Neural cell (in vitro differentiated cells): ENCODE measurements around the gene TYMP. TPM values are rescaled to one million over a fixed set of nuclear protein-coding genes. Genes with fewer than 3 reads are reported as not detected.

Source experiments
- H2AFZ ChIP-seq: fragments of 200-600, 300-800 bp; sonication (generic), shearing (Covaris generic); 2 replicates; pipeline ENCODE4 v1.6.0; 2014; ENCODE audit warnings: low read depth, mild to moderate bottlenecking, antibody characterized with exemption, low read length, moderate library complexity
- H3F3A ChIP-seq: fragments of 200-600 bp; shearing (Covaris generic); 2 replicates; pipeline ENCODE4 v1.6.1; 2016; ENCODE audit warnings: mild to moderate bottlenecking, moderate library complexity, mixed read lengths, antibody characterized with exemption, low read length; ENCODE audit not compliant: insufficient read depth, poor library complexity, severe bottlenecking
- H3K27ac ChIP-seq: fragments of 200-600, 300-800 bp; sonication (generic), shearing (Covaris generic); 2 replicates; pipeline ENCODE4 v1.5.1; 2014; ENCODE audit warnings: mild to moderate bottlenecking, low read length, moderate library complexity
- H3K27me3 ChIP-seq: fragments of 300-800, 200-600 bp; sonication (generic), shearing (Covaris generic); 2 replicates; pipeline ENCODE4 v1.6.0; 2014; ENCODE audit warnings: mild to moderate bottlenecking, low read depth, low read length, moderate library complexity; ENCODE audit not compliant: insufficient read depth
- H3K36me3 ChIP-seq: fragments of 300-800, 200-600 bp; sonication (generic), shearing (Covaris generic); 2 replicates; pipeline ENCODE4 v1.5.1; 2014; ENCODE audit warnings: mild to moderate bottlenecking, antibody characterized with exemption, low read length, moderate library complexity; ENCODE audit not compliant: insufficient read depth
- H3K4me2 ChIP-seq: fragments of 300-800, 200-600 bp; sonication (generic), shearing (Covaris generic); 2 replicates; pipeline ENCODE4 v1.6.0; 2014; ENCODE audit warnings: mild to moderate bottlenecking, low read length
- H3K4me3 ChIP-seq: fragments of 300-800, 200-600 bp; sonication (generic), shearing (Covaris generic); 2 replicates; pipeline ENCODE4 v1.5.1; 2014; ENCODE audit warnings: mild to moderate bottlenecking, low read length, moderate library complexity
- H3K79me2 ChIP-seq: fragments of 200-600 bp; shearing (Covaris generic); replicated peaks from 2 replicates; pipeline ENCODE4 v1.6.0; 2014; ENCODE audit warnings: mild to moderate bottlenecking, low read length, moderate library complexity; ENCODE audit not compliant: insufficient read depth
- H3K9ac ChIP-seq: fragments of 300-800, 200-600 bp; sonication (generic), shearing (Covaris generic); 2 replicates; pipeline ENCODE4 v1.6.1; 2016; ENCODE audit warnings: mild to moderate bottlenecking, low read length, mixed read lengths
- H3K9me2 ChIP-seq: fragments of 200-600 bp; shearing (Covaris generic); 2 replicates; pipeline ENCODE4 v1.6.1; 2016; ENCODE audit warnings: mild to moderate bottlenecking, low read length, mixed read lengths; ENCODE audit not compliant: insufficient read depth
- H3K9me3 ChIP-seq: fragments of 200-600, 300-800 bp; sonication (generic), shearing (Covaris generic); 2 replicates; pipeline ENCODE4 v1.6.1; 2016; ENCODE audit warnings: mild to moderate bottlenecking, mixed run types, low read length, moderate library complexity, mixed read lengths
- H4K20me1 ChIP-seq: fragments of 200-600 bp; shearing (Covaris generic); 2 replicates; pipeline ENCODE4 v1.6.1; 2016; ENCODE audit warnings: mild to moderate bottlenecking, mixed run types; ENCODE audit not compliant: insufficient read depth
- EP300 ChIP-seq: fragments of 450-650 bp; conservative IDR thresholded peaks from 2 replicates; pipeline ENCODE4 v1.6.1; 2014; ENCODE audit warnings: antibody characterized with exemption, mild to moderate bottlenecking, moderate library complexity; ENCODE audit not compliant: poor library complexity, severe bottlenecking
- EZH2 ChIP-seq: fragments of 200-600, 300-800 bp; shearing (Covaris generic), sonication (generic); IDR thresholded peaks from 2 replicates; pipeline ENCODE4 v1.6.1; 2014; ENCODE audit warnings: antibody characterized with exemption, low read length, borderline replicate concordance, mild to moderate bottlenecking; ENCODE audit not compliant: insufficient read depth, poor library complexity, severe bottlenecking
- MXI1 ChIP-seq: fragments of 450-650 bp; conservative IDR thresholded peaks from 2 replicates; pipeline ENCODE4 v1.6.1; 2014; ENCODE audit warnings: antibody characterized with exemption, mild to moderate bottlenecking; ENCODE audit not compliant: poor library complexity, severe bottlenecking
- POLR2AphosphoS5 ChIP-seq: IDR thresholded peaks from 2 replicates; pipeline ENCODE4 v1.6.1; 2012
- RAD21 ChIP-seq: fragments of 450-650 bp; conservative IDR thresholded peaks from 2 replicates; pipeline ENCODE4 v1.6.1; 2014; ENCODE audit warnings: antibody characterized with exemption, mild to moderate bottlenecking, moderate library complexity
- REST ChIP-seq: IDR thresholded peaks from 2 replicates; pipeline ENCODE4 v1.6.1; 2012; ENCODE audit warnings: borderline replicate concordance
- SMC3 ChIP-seq: fragments of 450-650 bp; conservative IDR thresholded peaks from 2 replicates; pipeline ENCODE4 v1.6.1; 2014; ENCODE audit warnings: antibody characterized with exemption, mild to moderate bottlenecking, moderate library complexity; ENCODE audit not compliant: poor library complexity
- TAF1 ChIP-seq: IDR thresholded peaks from 2 replicates; pipeline ENCODE4 v1.6.1; 2012; ENCODE audit warnings: low read depth
- polyA plus RNA-seq: library from polyadenylated mRNA; depleted of rRNA; stranded (reverse); fragments of >200 nt; gene quantifications from 2 replicates; pipeline ENCODE4 v1.2.3, GENCODE V29; 2014
- TF ChIP-seq, protein P1 (sequence below): fragments of 450-650 bp; IDR thresholded peaks from 2 replicates; pipeline ENCODE4 v1.5.1; 2014; ENCODE audit warnings: antibody characterized with exemption, mild to moderate bottlenecking, moderate library complexity; ENCODE audit not compliant: poor library complexity, severe bottlenecking

The TYMP gene
- polyA plus RNA-seq, 1 donor from 2014 or later: 0.87 TPM

- no peaks in the 10 kb centered on the region for H3K9me3 ChIP-seq
- no peak overlapping the region for H3K27ac ChIP-seq
- TF ChIP-seq TAF1 (no peak), RAD21 (no peak), MXI1 (no peak), SMC3 (no peak), EZH2 (no peak), EP300 (no peak), REST (no peak), POLR2AphosphoS5 (no peak)
- TF ChIP-seq, protein P1, sequence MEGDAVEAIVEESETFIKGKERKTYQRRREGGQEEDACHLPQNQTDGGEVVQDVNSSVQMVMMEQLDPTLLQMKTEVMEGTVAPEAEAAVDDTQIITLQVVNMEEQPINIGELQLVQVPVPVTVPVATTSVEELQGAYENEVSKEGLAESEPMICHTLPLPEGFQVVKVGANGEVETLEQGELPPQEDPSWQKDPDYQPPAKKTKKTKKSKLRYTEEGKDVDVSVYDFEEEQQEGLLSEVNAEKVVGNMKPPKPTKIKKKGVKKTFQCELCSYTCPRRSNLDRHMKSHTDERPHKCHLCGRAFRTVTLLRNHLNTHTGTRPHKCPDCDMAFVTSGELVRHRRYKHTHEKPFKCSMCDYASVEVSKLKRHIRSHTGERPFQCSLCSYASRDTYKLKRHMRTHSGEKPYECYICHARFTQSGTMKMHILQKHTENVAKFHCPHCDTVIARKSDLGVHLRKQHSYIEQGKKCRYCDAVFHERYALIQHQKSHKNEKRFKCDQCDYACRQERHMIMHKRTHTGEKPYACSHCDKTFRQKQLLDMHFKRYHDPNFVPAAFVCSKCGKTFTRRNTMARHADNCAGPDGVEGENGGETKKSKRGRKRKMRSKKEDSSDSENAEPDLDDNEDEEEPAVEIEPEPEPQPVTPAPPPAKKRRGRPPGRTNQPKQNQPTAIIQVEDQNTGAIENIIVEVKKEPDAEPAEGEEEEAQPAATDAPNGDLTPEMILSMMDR: no peak
- H2AFZ ChIP-seq: no peak overlapping the region
- no peaks in the 10 kb centered on the region for H3F3A ChIP-seq
- no peaks in the 10 kb centered on the region for H3K9me2 ChIP-seq
- H3K79me2 ChIP-seq: no peaks in the 10 kb centered on the region
- no peaks in the 10 kb centered on the region for H4K20me1 ChIP-seq
- H3K36me3 ChIP-seq: no peaks in the 10 kb centered on the region
- H3K4me3 ChIP-seq: peak overlapping the region; percentile 57
- H3K27me3 ChIP-seq: peaks cover 34% of the 10 kb centered on the region
- peak overlapping the region; percentile 20 for H3K9ac ChIP-seq
- no peak overlapping the region for H3K4me2 ChIP-seq
Measured at GRCh38 chr22:50531546-50531961, 1.7 kb upstream of the TYMP start.

- Histone ChIP-seq H3K9me2 (no peaks in the 10 kb centered on the region), H3K27ac (no peak overlapping the region), H3K9me3 (no peaks in the 10 kb centered on the region), H3F3A (no peaks in the 10 kb centered on the region), H3K4me2 (no peak overlapping the region), H4K20me1 (no peaks in the 10 kb centered on the region), H2AFZ (no peak overlapping the region), H3K36me3 (no peaks in the 10 kb centered on the region), H3K4me3 (peak overlapping the region; percentile 57), H3K79me2 (no peaks in the 10 kb centered on the region), H3K27me3 (peaks cover 34% of the 10 kb centered on the region), H3K9ac (no peak overlapping the region)
- TF ChIP-seq POLR2AphosphoS5 (no peak), TAF1 (no peak), SMC3 (no peak), EP300 (no peak), RAD21 (no peak), EZH2 (no peak), REST (no peak), MXI1 (no peak)
- TF ChIP-seq, protein P1: no peak
Measured at GRCh38 chr22:50530877-50531545, 1.2 kb upstream of the TYMP start.
